HepG2 (cell line): ENCODE measurements around the gene CHEK2.
"Not testable (repeated sequence)": the region's sequence is repeated elsewhere in the genome, so short reads cannot be mapped to it uniquely, and the experiment has no call there.

Source experiments
- DR1 ChIP-seq: sonication (generic); formaldehyde crosslinking; IDR thresholded peaks from 2 replicates; pipeline ENCODE4 v1.8.0; 2021; ENCODE audit warnings: mild to moderate bottlenecking, missing genetic modification reagents, inconsistent platforms
- EZH2 ChIP-seq: conservative IDR thresholded peaks from 2 replicates; pipeline ENCODE4 v1.6.1; 2012; ENCODE audit warnings: mild to moderate bottlenecking, low read depth, low read length, moderate library complexity
- FOXP4 ChIP-seq: sonication (generic); formaldehyde crosslinking; IDR thresholded peaks from 2 replicates; pipeline ENCODE4 v1.4.0; 2020; ENCODE audit warnings: missing genetic modification reagents
- NCOR1 ChIP-seq: fragments of 200-600 bp; sonication (generic); IDR thresholded peaks from 2 replicates; pipeline ENCODE4 v1.7.0; 2017; ENCODE audit warnings: antibody characterized with exemption, low read length, borderline replicate concordance
- POGZ ChIP-seq: sonication (generic); formaldehyde crosslinking; IDR thresholded peaks from 2 replicates; pipeline ENCODE4 v1.4.0; 2020; ENCODE audit warnings: mild to moderate bottlenecking, missing genetic modification reagents
- POLR2A ChIP-seq, 2 experiments: IDR thresholded peaks; 2 replicates each; pipeline ENCODE4 v1.6.1; 2011; ENCODE audit warnings: low read depth in 2 of 2, low read length in 2 of 2, mild to moderate bottlenecking in 1 of 2, moderate library complexity in 1 of 2; ENCODE audit not compliant: insufficient read depth in 1 of 2
- PRDM15 ChIP-seq: sonication (generic); formaldehyde crosslinking; IDR thresholded peaks from 2 replicates; pipeline ENCODE4 v1.4.0; 2020; ENCODE audit warnings: missing genetic modification reagents
- SRSF9 ChIP-seq: fragments of 200-400 bp; formaldehyde crosslinking; IDR thresholded peaks from 2 replicates; pipeline ENCODE4 v1.6.1; 2018; ENCODE audit warnings: borderline replicate concordance, mild to moderate bottlenecking, low read depth, low read length; ENCODE audit not compliant: insufficient read depth, poor library complexity, severe bottlenecking
- TCF7L2 ChIP-seq: IDR thresholded peaks from 2 replicates; pipeline ENCODE4 v1.6.1; 2011; ENCODE audit warnings: mild to moderate bottlenecking, low read depth, low read length, moderate library complexity
- TFE3 ChIP-seq: IDR thresholded peaks from 2 replicates; pipeline ENCODE4 v1.6.1; 2016
- ZNF331 ChIP-seq: sonication (generic); formaldehyde crosslinking; IDR thresholded peaks from 2 replicates; pipeline ENCODE4 v1.4.0; 2020; ENCODE audit warnings: missing genetic modification reagents
- ZNF350 ChIP-seq: sonication (generic); formaldehyde crosslinking; IDR thresholded peaks from 2 replicates; pipeline ENCODE4 v1.4.0; 2020; ENCODE audit warnings: mild to moderate bottlenecking, low read depth, missing genetic modification reagents, borderline replicate concordance

- TF ChIP-seq DR1 (CRISPR knock-in tag); POLR2A (IDR thresholded peaks at IDR 0.05; ENCODE audit: insufficient read depth in 1 of 2, low read depth in 2 of 2, low read length in 2 of 2); TFE3 (CRISPR knock-in tag); FOXP4 (CRISPR knock-in tag); POGZ; TCF7L2; PRDM15 (CRISPR knock-in tag); EZH2; ZNF331 (CRISPR knock-in tag); SRSF9; ZNF350 (CRISPR knock-in tag); NCOR1: not testable (repeated sequence)
Observed at GRCh38 chr22:28762000-28762399, 20.4 kb upstream of the CHEK2 start.
